IPS DF 4.7 (cell line): Measurements from ENCODE around the gene NEURL3.
"Not testable (repeated sequence)": the region's sequence is repeated elsewhere in the genome, so short reads cannot be mapped to it uniquely, and the experiment has no call there.

Experiments used
- DNase-seq: peaks from one replicate; pipeline ENCODE4 v3.0.0-alpha.2; 2013; ENCODE audit warnings: low spot score; ENCODE audit errors: extremely low read depth

NEURL3 gene, protein sequence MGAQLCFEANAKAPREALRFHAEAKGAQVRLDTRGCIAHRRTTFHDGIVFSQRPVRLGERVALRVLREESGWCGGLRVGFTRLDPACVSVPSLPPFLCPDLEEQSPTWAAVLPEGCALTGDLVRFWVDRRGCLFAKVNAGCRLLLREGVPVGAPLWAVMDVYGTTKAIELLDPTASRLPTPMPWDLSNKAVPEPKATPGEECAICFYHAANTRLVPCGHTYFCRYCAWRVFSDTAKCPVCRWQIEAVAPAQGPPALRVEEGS

GRCh38 chr2:96505231-96505889, at the start of gene NEURL3:
Gene NEURL3 (minus strand): TSS chr2:96505357. CDS start chr2:96505286, 71 bp downstream.
- DNase-seq: no peak

DNA sequence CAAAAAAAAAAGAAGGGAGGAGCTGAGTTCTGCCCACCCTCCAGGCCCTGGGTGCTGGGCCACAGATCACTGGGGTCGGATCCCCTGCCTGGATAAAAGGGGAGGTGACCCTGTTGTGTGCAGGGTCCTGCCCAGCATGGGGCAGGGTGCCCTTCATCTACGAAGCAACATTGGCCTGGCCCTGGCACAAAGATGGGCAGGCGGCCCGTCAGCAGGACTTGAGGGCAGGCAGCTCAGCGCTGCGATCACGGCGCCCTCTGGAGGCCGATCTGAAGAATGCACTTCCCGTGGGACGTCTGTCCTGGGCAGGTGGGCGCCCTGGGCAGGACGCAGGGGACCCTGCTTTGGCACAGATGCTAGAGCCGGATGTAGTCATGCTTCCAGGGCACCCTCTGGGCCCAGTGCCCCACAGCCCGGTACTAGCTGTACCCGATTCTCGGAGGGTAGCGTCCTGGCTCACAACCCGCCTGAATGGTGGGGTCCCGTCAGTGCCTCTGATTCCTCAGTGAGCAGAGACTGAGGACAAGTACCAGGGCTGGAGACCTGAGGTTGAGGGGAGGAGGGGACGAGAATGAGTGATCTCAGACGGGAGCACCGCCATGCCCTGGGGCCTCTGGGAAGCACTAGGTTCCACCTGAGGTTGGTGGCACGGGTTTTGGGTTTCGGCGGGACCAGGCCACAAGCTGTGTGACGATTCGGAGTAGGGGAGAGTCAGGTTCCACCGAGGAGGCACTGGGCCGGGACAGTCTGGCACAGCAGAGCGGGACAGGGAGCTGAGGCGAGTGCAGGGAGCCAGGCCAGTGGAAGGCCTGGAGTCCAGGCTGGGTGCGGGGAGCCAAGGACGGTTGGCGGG, 49.4 kb upstream of the NEURL3 start:
- no peak for DNase-seq

DNA sequence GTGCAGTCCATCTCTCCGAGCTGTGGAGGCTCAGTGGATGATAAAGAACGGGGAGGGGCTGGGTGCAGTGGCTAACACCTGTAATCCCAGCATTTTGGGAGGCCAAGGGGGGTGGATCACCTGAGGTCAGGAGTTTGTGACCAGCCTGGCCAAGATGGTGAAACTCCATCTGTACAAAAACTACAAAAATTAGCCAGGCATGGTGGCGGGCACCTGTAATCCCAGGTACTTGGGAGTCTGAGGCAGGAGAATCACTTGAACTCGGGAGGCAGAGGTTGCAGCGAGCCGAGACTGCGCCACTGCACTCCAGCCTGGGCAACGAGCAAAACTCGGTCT, 48.8 kb upstream of the NEURL3 start:
- DNase-seq: not testable (repeated sequence)

GRCh38 chr2:96553176-96553956, 48.2 kb upstream of the NEURL3 start:
- no peak for DNase-seq

DNA sequence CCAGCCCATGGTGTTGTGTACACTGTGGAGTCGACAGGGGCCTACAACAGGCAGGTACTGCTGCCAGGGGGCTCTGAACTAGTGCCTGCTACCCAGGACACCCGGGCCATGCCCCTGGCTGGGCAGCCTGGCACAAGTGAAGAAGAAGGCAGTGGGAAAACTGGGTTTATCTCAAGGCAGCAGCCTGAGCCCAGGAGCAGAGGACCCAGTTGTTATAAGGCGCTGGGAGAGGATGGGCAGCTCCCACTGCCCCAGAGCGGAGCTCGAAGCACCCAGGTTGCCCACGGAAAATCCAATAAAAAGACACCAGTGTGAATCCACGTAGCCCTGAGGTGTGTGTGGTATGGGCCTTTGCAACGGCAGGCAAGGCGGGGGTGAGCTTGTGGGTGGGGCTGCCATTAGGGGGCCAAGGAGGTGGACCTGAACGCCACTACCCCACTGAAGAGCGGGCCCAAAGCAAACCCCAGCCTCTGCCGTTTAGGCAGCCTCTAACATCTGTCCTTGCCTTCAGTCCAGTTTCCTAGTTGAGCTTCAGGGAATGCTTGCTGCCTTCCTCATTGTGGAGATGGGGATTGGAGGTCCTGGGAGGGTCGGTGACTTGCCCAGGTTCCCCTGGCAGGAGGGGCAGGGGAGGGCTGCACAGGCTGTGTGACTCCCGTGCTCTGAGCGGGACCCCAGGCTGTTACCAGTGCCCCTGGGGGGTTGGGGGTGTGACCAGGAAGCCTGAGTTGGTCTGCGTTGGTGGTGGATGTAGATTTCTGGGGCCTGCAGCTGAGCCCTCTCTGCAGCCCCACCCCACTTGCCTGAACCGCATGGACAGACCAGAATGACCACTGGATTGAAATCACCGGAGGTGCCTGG, 47.4 kb upstream of the NEURL3 start:
- DNase-seq: no peak

GRCh38 chr2:96551605-96552314, 46.6 kb upstream of the NEURL3 start:
- DNase-seq: no peak

GRCh38 chr2:96550787-96551604, 45.8 kb upstream of the NEURL3 start:
- no peak for DNase-seq

DNA sequence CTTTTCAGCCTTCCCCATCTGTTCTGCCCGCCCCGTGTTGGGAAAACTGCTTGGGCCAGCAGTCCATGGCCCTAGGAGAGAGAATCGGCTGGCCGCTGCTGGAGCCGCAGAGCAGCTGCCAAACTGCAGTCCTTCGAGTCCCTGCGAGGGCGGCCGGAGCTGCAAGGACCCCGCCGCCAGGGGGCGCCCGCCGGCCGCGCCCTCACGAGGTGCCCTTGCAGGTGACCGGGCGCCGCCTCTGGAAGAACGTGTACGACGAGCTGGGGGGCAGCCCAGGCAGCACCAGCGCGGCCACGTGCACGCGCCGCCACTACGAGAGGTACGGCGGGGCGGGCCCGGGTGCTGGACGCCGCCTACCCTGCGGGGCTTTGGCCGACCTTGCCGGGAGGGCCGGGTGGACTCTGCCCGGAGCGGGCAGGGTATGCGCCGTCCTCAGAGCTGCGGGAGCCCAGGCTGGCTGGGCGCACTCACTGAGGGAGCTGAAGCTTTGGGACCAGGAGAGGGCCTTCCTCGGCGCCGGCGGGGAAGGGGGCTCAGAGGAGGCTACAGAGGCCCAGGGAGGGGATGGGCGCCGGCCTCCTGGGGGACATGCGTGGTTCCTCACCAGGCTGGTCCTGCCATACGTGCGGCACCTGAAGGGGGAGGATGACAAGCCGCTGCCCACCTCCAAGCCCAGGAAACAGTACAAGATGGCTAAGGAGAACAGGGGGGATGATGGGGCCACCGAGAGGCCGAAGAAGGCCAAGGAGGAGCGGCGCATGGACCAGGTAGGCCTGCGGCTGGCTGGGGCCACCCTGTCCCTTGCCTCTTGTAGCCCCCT, 45.0 kb upstream of the NEURL3 start:
- DNase-seq: no peak

DNA sequence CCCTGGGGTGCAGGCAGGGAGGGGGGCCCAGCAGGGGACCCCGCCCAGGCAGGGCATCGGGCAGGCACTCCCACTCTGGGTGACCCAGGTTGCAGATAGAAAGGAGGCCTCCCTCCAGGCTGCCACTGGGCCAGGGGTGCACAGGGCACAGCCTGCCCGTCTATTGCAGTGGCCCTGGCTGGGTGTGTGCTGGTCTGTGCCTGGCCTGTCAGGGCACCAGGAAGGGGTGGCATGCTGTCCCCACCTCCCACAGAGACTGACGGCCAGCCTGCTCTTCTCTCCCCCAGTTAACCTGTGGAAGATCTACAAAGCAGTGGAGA, 44.3 kb upstream of the NEURL3 start:
- no peak for DNase-seq

DNA sequence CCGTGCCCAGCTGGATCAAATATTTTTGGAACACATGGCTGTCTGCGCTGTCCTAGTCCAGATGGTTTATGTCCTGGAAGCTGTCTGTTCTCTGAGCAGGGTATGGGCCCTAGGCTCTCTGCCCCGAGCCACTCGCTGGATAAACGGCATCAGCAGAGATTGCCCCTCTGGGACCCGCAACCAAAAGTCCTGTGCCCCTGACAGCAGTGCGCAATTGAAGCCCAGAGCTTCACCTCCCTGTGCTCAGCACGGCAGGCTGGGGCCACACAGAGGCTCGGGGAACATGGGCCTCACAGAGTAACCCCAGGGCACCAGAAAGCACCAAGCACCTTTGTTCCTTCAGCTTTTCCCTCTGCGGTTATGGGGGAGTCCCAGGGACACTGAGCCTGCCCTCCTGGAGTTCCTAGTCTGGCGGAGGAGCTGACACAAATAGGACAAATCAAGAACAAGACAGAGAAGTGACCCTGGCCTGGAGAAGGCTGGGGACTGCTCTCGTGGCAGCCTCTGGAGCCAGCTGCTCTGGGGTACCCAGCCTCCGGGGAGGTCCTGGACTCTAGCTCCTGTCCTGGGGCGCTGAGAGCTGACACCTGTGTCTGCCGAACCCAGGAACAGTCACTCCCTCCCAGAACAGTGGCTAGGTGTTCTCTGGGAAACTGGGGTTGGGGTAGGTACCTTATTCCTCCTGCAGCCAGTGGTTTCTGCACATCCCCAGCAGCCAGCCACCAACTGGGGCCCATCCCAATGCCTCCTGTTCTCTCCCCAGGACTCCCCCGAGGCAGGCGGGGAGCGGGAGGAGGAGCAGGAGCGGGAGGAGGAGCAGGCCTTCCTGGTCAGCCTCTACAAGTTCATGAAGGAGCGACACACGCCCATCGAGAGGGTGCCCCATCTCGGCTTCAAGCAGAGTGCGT, 43.7 kb upstream of the NEURL3 start:
- no peak for DNase-seq

GRCh38 chr2:96547731-96548171, 42.6 kb upstream of the NEURL3 start:
- no peak for DNase-seq

- no peak for DNase-seq
Measured at GRCh38 chr2:96547203-96547641, 42.1 kb upstream of the NEURL3 start.

- no peak for DNase-seq
Measured at GRCh38 chr2:96546797-96547196, 41.6 kb upstream of the NEURL3 start.

DNA sequence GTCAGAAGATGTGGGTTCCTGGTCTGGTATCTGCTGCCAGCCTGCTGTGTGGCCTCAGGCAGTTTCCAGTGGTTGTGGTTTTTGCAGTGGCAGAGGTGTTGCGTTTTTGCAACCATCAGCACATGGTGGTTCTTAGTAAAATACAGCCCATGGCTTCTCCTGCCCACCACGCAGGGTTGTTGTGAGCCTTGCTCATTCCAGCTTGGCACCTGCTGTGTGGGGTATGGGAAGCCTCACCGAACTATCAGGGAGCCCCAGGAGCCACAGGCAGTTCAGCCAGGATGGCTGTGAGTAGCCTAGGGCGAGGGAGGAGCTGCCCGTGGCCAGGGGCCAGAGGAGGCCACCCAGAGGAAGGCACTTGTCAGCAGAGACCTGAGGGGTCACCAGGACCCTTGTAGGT, 41.2 kb upstream of the NEURL3 start:
- DNase-seq: no peak

GRCh38 chr2:96542357-96542977, 37.3 kb upstream of the NEURL3 start:
- DNase-seq: no peak

GRCh38 chr2:96541398-96542152, 36.4 kb upstream of the NEURL3 start:
- no peak for DNase-seq
